HL-60 (cell line): ENCODE results near the gene B4GALT6.

Source experiments
- CTCF ChIP-seq: IDR thresholded peaks from one replicate; pipeline ENCODE4 v1.5.1; 2011; ENCODE audit warnings: low read length, control low read depth, inconsistent platforms; ENCODE audit not compliant: insufficient read depth
- GABPA ChIP-seq: IDR thresholded peaks from 2 replicates; pipeline ENCODE4 v1.6.1; 2012; ENCODE audit warnings: low read depth
- POLR2AphosphoS5 ChIP-seq: IDR thresholded peaks from 2 replicates; pipeline ENCODE4 v1.6.1; 2012; ENCODE audit warnings: low read depth
- REST ChIP-seq: IDR thresholded peaks from 2 replicates; pipeline ENCODE4 v1.6.1; 2012; ENCODE audit warnings: low read depth; ENCODE audit not compliant: insufficient replicate concordance

- TF ChIP-seq CTCF: no peak
- no peak for TF ChIP-seq POLR2AphosphoS5
- no peak for TF ChIP-seq REST
- TF ChIP-seq GABPA: no peak
Measured at GRCh38 chr18:31680831-31681568, 3.4 kb downstream of the B4GALT6 start.
